Measurements from ENCODE around the gene NUBPL. TPM values are rescaled to one million over a fixed set of nuclear protein-coding genes. Genes with fewer than 3 reads are reported as not detected.

NUBPL gene
- total RNA-seq, 4 donors from 2014 or later, result 10.3 to 38.2 (median 13.4) TPM

DNA sequence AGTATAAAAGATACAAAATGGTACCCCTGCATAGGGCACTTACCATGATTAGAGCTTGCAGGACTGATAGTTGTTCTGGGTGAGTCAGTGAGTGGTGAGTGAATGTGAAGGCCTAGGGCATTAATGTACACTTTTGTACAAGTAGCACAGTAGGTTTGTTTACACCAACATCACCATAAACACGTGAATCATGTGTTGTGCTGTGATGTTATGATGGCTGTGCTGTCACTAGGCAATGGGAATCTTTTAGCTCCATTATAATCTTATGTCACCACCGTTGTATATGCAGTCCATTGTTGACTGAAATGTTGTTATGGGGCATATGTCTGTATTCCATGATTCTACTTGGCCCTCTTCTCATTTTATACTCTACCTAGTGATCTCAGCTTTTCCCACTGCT, 11.8 kb downstream of the NUBPL start:
- Histone ChIP-seq H3K4me1 (peaks cover 0 to 17% (median 0%) of the 10 kb centered on the region in 4 donors), H3K4me3 (no peak overlapping the region), H3K27ac (no peak overlapping the region), H3K9me3 (no peaks in the 10 kb centered on the region), H3K36me3 (peaks cover 0 to 4% (median 0%) of the 10 kb centered on the region in 3 donors), H3K27me3 (no peaks in the 10 kb centered on the region)
- no peak for TF ChIP-seq POLR2A (IDR thresholded peaks at IDR 0.05)
- TF ChIP-seq EP300 (IDR thresholded peaks at IDR 0.05), result no peak
- TF ChIP-seq, protein P1, sequence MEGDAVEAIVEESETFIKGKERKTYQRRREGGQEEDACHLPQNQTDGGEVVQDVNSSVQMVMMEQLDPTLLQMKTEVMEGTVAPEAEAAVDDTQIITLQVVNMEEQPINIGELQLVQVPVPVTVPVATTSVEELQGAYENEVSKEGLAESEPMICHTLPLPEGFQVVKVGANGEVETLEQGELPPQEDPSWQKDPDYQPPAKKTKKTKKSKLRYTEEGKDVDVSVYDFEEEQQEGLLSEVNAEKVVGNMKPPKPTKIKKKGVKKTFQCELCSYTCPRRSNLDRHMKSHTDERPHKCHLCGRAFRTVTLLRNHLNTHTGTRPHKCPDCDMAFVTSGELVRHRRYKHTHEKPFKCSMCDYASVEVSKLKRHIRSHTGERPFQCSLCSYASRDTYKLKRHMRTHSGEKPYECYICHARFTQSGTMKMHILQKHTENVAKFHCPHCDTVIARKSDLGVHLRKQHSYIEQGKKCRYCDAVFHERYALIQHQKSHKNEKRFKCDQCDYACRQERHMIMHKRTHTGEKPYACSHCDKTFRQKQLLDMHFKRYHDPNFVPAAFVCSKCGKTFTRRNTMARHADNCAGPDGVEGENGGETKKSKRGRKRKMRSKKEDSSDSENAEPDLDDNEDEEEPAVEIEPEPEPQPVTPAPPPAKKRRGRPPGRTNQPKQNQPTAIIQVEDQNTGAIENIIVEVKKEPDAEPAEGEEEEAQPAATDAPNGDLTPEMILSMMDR (IDR thresholded peaks at IDR 0.05), result no peak
- DNase-seq (ENCODE audit: low spot score in 2 of 2), result no peak
- WGBS, 2 donors, result 89 to 97% methylated on average over 2 of the region's 2 CpGs

DNA sequence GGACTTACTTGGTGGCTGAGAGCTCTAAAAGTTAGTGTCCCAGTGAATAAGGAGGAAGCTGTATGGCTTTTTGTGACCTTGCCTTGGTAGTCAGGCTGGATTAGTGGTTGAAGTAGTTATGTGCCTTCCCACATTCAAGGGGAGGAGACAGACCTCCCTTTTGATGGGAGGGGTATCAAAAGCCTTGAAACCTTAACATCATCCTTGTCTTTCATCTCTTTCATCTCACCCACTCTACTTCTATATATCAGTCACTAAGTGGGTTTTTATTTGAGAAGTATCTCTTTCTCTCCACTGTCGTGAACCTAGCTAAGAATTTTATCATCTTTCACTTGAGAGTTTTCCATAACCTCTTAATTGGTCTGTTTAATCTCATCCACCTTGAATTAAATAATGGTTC, 15.7 kb downstream of the NUBPL start:
- DNase-seq (ENCODE audit: low spot score in 2 of 2), result no peak
- WGBS, 2 donors, result 96 to 98% methylated on average over 1 of the region's 1 CpG

DNA sequence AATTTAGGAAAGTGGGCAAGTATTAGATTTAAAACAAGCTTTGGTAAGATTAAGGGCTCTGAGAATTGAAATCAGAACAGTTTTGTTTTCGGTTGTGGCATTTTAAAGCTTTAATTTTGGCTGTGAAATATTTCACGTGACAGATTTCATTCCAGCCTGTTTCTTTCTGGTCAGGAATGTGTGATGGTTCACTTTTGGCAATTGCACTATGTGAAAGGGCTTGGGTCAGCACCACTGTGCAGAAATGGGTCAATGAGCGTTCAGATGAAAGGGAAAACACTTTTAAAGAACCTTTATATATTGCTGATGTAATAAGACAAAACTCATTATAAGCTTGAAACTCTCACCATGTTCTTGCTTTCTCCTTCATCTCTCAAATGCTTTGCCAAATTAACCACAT, 17.1 kb downstream of the NUBPL start:
- no peaks in the 10 kb centered on the region for H3K9me3 ChIP-seq
- WGBS, 2 donors, result 11 to 15% methylated on average over 3 of the region's 3 CpGs

More for the DNA sequence above, 15.7 kb downstream of the NUBPL start:
- Histone ChIP-seq H3K36me3 (peaks cover 0 to 4% (median 0%) of the 10 kb centered on the region in 3 donors), H3K4me1 (peaks cover 0 to 30% (median 4%) of the 10 kb centered on the region in 4 donors), H3K27me3 (no peaks in the 10 kb centered on the region), H3K4me3 (no peak overlapping the region), H3K27ac (peak overlapping the region in 1 of 4 donors; percentile 57), H3K9me3 (no peaks in the 10 kb centered on the region)
- no peak for TF ChIP-seq POLR2A (IDR thresholded peaks at IDR 0.05)
- no peak for TF ChIP-seq EP300 (IDR thresholded peaks at IDR 0.05)
- TF ChIP-seq, protein P1 (IDR thresholded peaks at IDR 0.05), result no peak

DNA sequence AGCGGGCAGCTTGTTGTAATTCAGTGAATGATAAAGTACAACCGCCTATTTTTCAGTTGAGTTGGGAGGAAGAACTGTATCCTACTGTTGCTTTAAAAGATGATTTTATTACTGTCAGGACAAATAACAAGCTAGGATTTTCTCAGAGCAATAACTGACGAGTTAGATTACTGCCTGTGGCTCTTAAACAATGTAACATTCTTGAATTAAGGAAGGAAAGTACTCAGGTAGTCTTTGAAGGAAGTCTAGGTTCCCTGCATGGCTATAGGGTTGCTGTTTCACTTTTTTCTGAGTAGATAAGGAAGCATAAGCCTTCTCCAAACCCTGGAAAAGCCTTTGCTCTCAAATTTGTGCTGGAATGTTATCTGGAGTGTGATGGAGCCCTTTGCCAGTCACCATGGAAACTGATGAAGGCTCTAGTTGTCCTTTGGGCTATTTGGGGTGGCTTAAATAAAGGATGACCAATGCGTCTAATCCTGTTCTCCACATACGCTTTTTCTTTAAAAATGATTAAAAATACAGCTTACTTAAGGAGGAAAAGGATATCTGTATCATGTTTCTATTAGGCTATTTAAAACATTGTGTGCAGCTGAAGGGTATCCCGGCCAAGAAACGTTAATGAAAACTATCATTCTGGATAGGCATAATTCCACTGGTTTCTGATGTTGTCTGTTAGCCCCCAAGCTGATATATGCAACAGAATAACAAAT, 17.7 kb downstream of the NUBPL start:
- Histone ChIP-seq H3K27me3 (no peaks in the 10 kb centered on the region), H3K4me3 (no peak overlapping the region), H3K36me3 (no peaks in the 10 kb centered on the region), H3K4me1 (peaks cover 0 to 47% (median 6%) of the 10 kb centered on the region in 4 donors), H3K9me3 (no peaks in the 10 kb centered on the region), H3K27ac (peak overlapping the region in 3 of 4 donors; percentile 44 to 81 (median 57))
- DNase-seq (ENCODE audit: low spot score in 2 of 2), result no peak
- WGBS, 2 donors, result 38 to 40% methylated on average over 7 of the region's 7 CpGs
- TF ChIP-seq, protein P1 (IDR thresholded peaks at IDR 0.05), result no peak
- TF ChIP-seq POLR2A (IDR thresholded peaks at IDR 0.05) (no peak), EP300 (IDR thresholded peaks at IDR 0.05) (no peak)

More for the DNA sequence above, 17.1 kb downstream of the NUBPL start:
- no peak for DNase-seq (ENCODE audit: low spot score in 2 of 2)
- Histone ChIP-seq H3K27ac (peak overlapping the region; percentile 3 to 81 (median 50)), H3K36me3 (no peaks in the 10 kb centered on the region), H3K4me3 (peak overlapping the region in 1 of 4 donors; percentile 1), H3K4me1 (peaks cover 0 to 44% (median 6%) of the 10 kb centered on the region in 4 donors), H3K27me3 (no peaks in the 10 kb centered on the region)
- TF ChIP-seq POLR2A (IDR thresholded peaks at IDR 0.05) (no peak), EP300 (IDR thresholded peaks at IDR 0.05) (no peak)
- TF ChIP-seq, protein P1 (IDR thresholded peaks at IDR 0.05), result no peak

DNA sequence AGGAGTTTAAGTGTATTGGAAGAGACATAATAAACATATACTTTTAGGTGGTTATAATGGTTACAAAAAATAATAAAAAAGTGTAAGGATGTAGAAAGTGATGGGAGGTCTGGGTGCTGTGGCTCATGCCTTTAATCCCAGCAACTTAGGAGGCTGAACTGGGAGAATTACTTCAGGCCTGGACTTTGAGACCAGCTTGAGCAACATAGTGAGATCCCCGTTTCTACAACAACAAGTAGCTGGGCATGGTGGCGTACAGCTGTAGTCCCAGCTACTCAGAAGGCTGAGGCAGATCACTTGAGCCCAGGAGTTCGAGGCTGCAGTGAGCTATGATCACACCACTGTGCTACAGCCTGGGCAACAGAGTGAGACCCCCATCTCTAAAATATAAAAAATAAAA, 19.0 kb downstream of the NUBPL start:
- Histone ChIP-seq H3K9me3 (no peaks in the 10 kb centered on the region), H3K27ac (no peak overlapping the region), H3K27me3 (no peaks in the 10 kb centered on the region), H3K4me3 (no peak overlapping the region), H3K4me1 (peaks cover 0 to 47% (median 6%) of the 10 kb centered on the region in 4 donors), H3K36me3 (no peaks in the 10 kb centered on the region)
- TF ChIP-seq EP300 (IDR thresholded peaks at IDR 0.05), result no peak
- 95 to 98% methylated on average over 3 of the region's 3 CpGs for WGBS, 2 donors
- DNase-seq (ENCODE audit: low spot score in 2 of 2), result no peak
